Measurements from ENCODE around the gene ITGB8. TPM values are rescaled to one million over a fixed set of nuclear protein-coding genes. Genes with fewer than 3 reads are reported as not detected.

ITGB8 gene
- total RNA-seq, 4 donors from 2014 or later = 30.7 to 65.5 (median 57.5) TPM

GRCh38 chr7:20456701-20457100 lies 126.0 kb downstream of the ITGB8 start:
- no peak overlapping the region for H3K27ac ChIP-seq
- H3K9me3 ChIP-seq = no peaks in the 10 kb centered on the region
- no peaks in the 10 kb centered on the region for H3K27me3 ChIP-seq
- no peaks in the 10 kb centered on the region for H3K36me3 ChIP-seq
- no peaks in the 10 kb centered on the region for H3K4me1 ChIP-seq
- no peak for DNase-seq (ENCODE audit: low spot score in 2 of 2)
- TF ChIP-seq POLR2A (IDR thresholded peaks at IDR 0.05) = no peak
- TF ChIP-seq POLR2AphosphoS5 (IDR thresholded peaks at IDR 0.05) = no peak
- no peak for TF ChIP-seq CTCF (IDR thresholded peaks at IDR 0.05)
- H3K4me3 ChIP-seq = no peak overlapping the region

DNA sequence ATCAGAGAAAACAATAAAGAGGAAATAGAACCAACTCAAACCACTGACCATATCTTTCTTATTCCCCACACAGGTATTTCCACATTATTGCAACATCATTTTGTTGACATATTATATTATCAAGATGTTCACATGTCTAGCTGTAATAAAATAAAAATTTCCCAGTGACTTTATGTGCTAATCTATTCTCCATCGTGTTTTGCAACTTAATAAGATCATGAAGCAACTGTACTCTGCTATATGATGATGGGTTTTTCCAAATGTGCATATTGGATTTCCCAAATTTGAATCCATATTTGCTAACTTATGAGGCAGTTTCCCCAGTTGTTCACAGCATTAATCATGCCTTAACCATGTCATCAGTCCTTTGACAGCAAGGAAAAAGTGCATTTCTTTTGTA lies 127.8 kb downstream of the ITGB8 start:
- TF ChIP-seq POLR2AphosphoS5 (IDR thresholded peaks at IDR 0.05) (no peak), POLR2A (IDR thresholded peaks at IDR 0.05) (no peak), CTCF (IDR thresholded peaks at IDR 0.05) (no peak), EP300 (IDR thresholded peaks at IDR 0.05) (no peak)
- no peaks in the 10 kb centered on the region for H3K27me3 ChIP-seq
- H3K4me1 ChIP-seq = no peaks in the 10 kb centered on the region
- H3K9me3 ChIP-seq = no peaks in the 10 kb centered on the region
- 56% methylated on average over 1 of the region's 1 CpG for WGBS
- no peak overlapping the region for H3K4me3 ChIP-seq
- H3K36me3 ChIP-seq = no peaks in the 10 kb centered on the region
- no peak for DNase-seq (ENCODE audit: low spot score in 2 of 2)
- no peak overlapping the region for H3K27ac ChIP-seq

- no peak overlapping the region for H3K27ac ChIP-seq
- no peaks in the 10 kb centered on the region for H3K36me3 ChIP-seq
- no peak overlapping the region for H3K4me3 ChIP-seq
- WGBS = 90% methylated on average over 4 of the region's 4 CpGs
- DNase-seq (ENCODE audit: low spot score in 2 of 2) = no peak
- TF ChIP-seq EP300 (IDR thresholded peaks at IDR 0.05) (no peak), CTCF (IDR thresholded peaks at IDR 0.05) (no peak)
- H3K27me3 ChIP-seq = no peaks in the 10 kb centered on the region
- no peaks in the 10 kb centered on the region for H3K9me3 ChIP-seq
- H3K4me1 ChIP-seq = no peaks in the 10 kb centered on the region
Observed at GRCh38 chr7:20459419-20459818, 128.7 kb downstream of the ITGB8 start.

GRCh38 chr7:20464891-20465290 lies 134.2 kb downstream of the ITGB8 start:
- no peaks in the 10 kb centered on the region for H3K27me3 ChIP-seq

More at GRCh38 chr7:20464891-20465290, 134.2 kb downstream of the ITGB8 start:
- WGBS = 72% methylated on average over 1 of the region's 1 CpG
- DNase-seq (ENCODE audit: low spot score in 2 of 2) = no peak
- Histone ChIP-seq H3K36me3 (no peaks in the 10 kb centered on the region), H3K27ac (no peak overlapping the region), H3K9me3 (no peaks in the 10 kb centered on the region), H3K4me1 (no peaks in the 10 kb centered on the region), H3K4me3 (no peak overlapping the region)
- no peak for TF ChIP-seq EP300 (IDR thresholded peaks at IDR 0.05)
- no peak for TF ChIP-seq POLR2AphosphoS5 (IDR thresholded peaks at IDR 0.05)
- no peak for TF ChIP-seq POLR2A (IDR thresholded peaks at IDR 0.05)
- TF ChIP-seq CTCF (IDR thresholded peaks at IDR 0.05) = no peak

Other genes with a start within 250 kb of the ITGB8 start
- gene MACC1, start 113.5 kb upstream of the ITGB8 start, total RNA-seq = 10 to 100 TPM in 3 of 4 donors, 1 to 10 TPM in 1; 8.6 to 13.0 (median 11.5) TPM

Data from suprapubic skin (tissue), 4 donors.